GM23338 (cell line): ENCODE results near the gene DRAM2. TPM values are rescaled to one million over a fixed set of nuclear protein-coding genes. Genes with fewer than 3 reads are reported as not detected.

Experiments
- ATAC-seq: fragments of 200-7000 bp; cut with Tn5 transposase; 3 replicates; pipeline ENCODE4 v1.9.1; 2020
- DNase-seq: peaks from one replicate; pipeline ENCODE4 v3.0.0-alpha.2; 2015; ENCODE audit warnings: low spot score
- H2AFZ ChIP-seq: fragments of 200-600 bp; sonication (generic); 2 replicates; pipeline ENCODE4 v1.8.0; 2016; ENCODE audit warnings: antibody characterized with exemption, mild to moderate bottlenecking, moderate library complexity
- H3F3A ChIP-seq: fragments of 200-600 bp; sonication (generic); replicated peaks from 2 replicates; pipeline ENCODE4 v1.8.0; 2017; ENCODE audit warnings: antibody characterized with exemption, mixed run types, low read depth
- H3K27ac ChIP-seq: fragments of 200-600 bp; sonication (generic); 2 replicates; pipeline ENCODE4 v1.6.1; 2016; ENCODE audit warnings: low read depth
- H3K27me3 ChIP-seq: fragments of 200-600 bp; sonication (generic); 2 replicates; pipeline ENCODE4 v1.8.0; 2016; ENCODE audit warnings: mild to moderate bottlenecking, mixed run types, moderate library complexity; ENCODE audit not compliant: insufficient read depth
- H3K36me3 ChIP-seq: fragments of 200-600 bp; sonication (generic); 2 replicates; pipeline ENCODE4 v1.8.0; 2016; ENCODE audit warnings: mild to moderate bottlenecking; ENCODE audit not compliant: insufficient read depth
- H3K4me1 ChIP-seq: fragments of 200-600 bp; sonication (generic); 2 replicates; pipeline ENCODE4 v1.8.0; 2016; ENCODE audit warnings: mild to moderate bottlenecking, moderate library complexity; ENCODE audit not compliant: insufficient read depth
- H3K4me2 ChIP-seq: fragments of 200-600 bp; sonication (generic); 2 replicates; pipeline ENCODE4 v1.7.1; 2017; ENCODE audit warnings: mixed run types
- H3K4me3 ChIP-seq: fragments of 200-600 bp; sonication (generic); 2 replicates; pipeline ENCODE4 v1.6.1; 2016; ENCODE audit warnings: mixed run types
- H3K79me2 ChIP-seq: fragments of 200-600 bp; sonication (generic); replicated peaks from 2 replicates; pipeline ENCODE4 v1.8.0; 2017; ENCODE audit warnings: mild to moderate bottlenecking; ENCODE audit not compliant: insufficient read depth
- H3K9me2 ChIP-seq: fragments of 200-600 bp; sonication (generic); 2 replicates; pipeline ENCODE4 v1.8.0; 2017; ENCODE audit not compliant: insufficient read depth
- H4K20me1 ChIP-seq: fragments of 200-600 bp; sonication (generic); replicated peaks from 2 replicates; pipeline ENCODE4 v1.8.0; 2017; ENCODE audit warnings: mild to moderate bottlenecking; ENCODE audit not compliant: insufficient read depth
- H3K27ac Mint-ChIP-seq: 2 replicates; pipeline ENCODE4 v1.8.0; 2020; ENCODE audit warnings: inconsistent platforms, mild to moderate bottlenecking, moderate library complexity, mixed read lengths
- H3K27me3 Mint-ChIP-seq: 3 replicates; pipeline ENCODE4 v1.8.0; 2022; ENCODE audit warnings: low read depth, mild to moderate bottlenecking, moderate library complexity, mixed read lengths, inconsistent platforms; ENCODE audit not compliant: insufficient read depth, poor library complexity
- H3K36me3 Mint-ChIP-seq: 3 replicates; pipeline ENCODE4 v1.8.0; 2021; ENCODE audit warnings: low read depth, mild to moderate bottlenecking, inconsistent platforms, moderate library complexity, mixed read lengths
- H3K4me1 Mint-ChIP-seq: 3 replicates; pipeline ENCODE4 v1.8.0; 2020; ENCODE audit warnings: mild to moderate bottlenecking, inconsistent platforms, mixed read lengths
- H3K4me3 Mint-ChIP-seq: 3 replicates; pipeline ENCODE4 v1.8.0; 2021; ENCODE audit warnings: moderate library complexity, mild to moderate bottlenecking, inconsistent platforms, mixed read lengths
- H3K9me3 Mint-ChIP-seq: 3 replicates; pipeline ENCODE4 v1.8.0; 2020; ENCODE audit warnings: moderate library complexity, mild to moderate bottlenecking, inconsistent platforms, mixed read lengths
- CREB1 ChIP-seq: fragments of 250-450 bp; sonication (Bioruptor Pico); IDR thresholded peaks from 2 replicates; pipeline ENCODE4 v1.5.0; 2020; ENCODE audit warnings: low read depth, mild to moderate bottlenecking, moderate library complexity
- EZH2 ChIP-seq: fragments of 200-600 bp; sonication (generic); IDR thresholded peaks from one replicate; pipeline ENCODE4 v1.8.0; 2017; ENCODE audit warnings: antibody characterized with exemption, mild to moderate bottlenecking, low read depth; ENCODE audit not compliant: unreplicated experiment
- EZH2phosphoT487 ChIP-seq: fragments of 200-600 bp; sonication (generic); IDR thresholded peaks from one replicate; pipeline ENCODE4 v1.8.1; 2018; ENCODE audit warnings: antibody characterized with exemption; ENCODE audit not compliant: unreplicated experiment
- JUNB ChIP-seq: IDR thresholded peaks from one replicate; pipeline ENCODE4 v1.6.1; 2016; ENCODE audit warnings: antibody characterized with exemption; ENCODE audit not compliant: unreplicated experiment
- NANOG ChIP-seq: IDR thresholded peaks from 2 replicates; pipeline ENCODE4 v1.6.1; 2016; ENCODE audit warnings: antibody characterized with exemption, borderline replicate concordance
- POLR2AphosphoS5 ChIP-seq: IDR thresholded peaks from 2 replicates; pipeline ENCODE4 v1.6.1; 2016; ENCODE audit warnings: antibody characterized with exemption, low read depth
- ZNF114 ChIP-seq: fragments of 250-450 bp; sonication (Bioruptor Pico); IDR thresholded peaks from 2 replicates; pipeline ENCODE4 v1.5.0; 2020; ENCODE audit warnings: mild to moderate bottlenecking, moderate library complexity
- ZNF331 ChIP-seq: fragments of 250-450 bp; sonication (Bioruptor Pico); IDR thresholded peaks from 2 replicates; pipeline ENCODE4 v1.5.0; 2020; ENCODE audit warnings: low read depth, mild to moderate bottlenecking, moderate library complexity
- polyA plus RNA-seq: library from polyadenylated mRNA; unstranded; fragments of >200 nt; fragmentation: Nextera tagmentation; extraction: Ambion mirVana; gene quantifications from 2 replicates; pipeline ENCODE4 v1.2.1, GENCODE V29; 2016
- total RNA-seq: library from RNA; depleted of rRNA; stranded (reverse); fragments of >200 nt; shearing (Covaris generic); gene quantifications from 2 replicates; pipeline ENCODE4 v1.2.3, GENCODE V29; 2014
- TF ChIP-seq, protein P1 (sequence below): IDR thresholded peaks from 2 replicates; pipeline ENCODE4 v1.6.1; 2016; ENCODE audit warnings: antibody characterized with exemption
- TF ChIP-seq, protein P2 (sequence below): IDR thresholded peaks from one replicate; pipeline ENCODE4 v1.6.1; 2018; ENCODE audit warnings: antibody characterized with exemption; ENCODE audit not compliant: unreplicated experiment

The DRAM2 gene
- total and polyA plus RNA-seq, 2 experiments from 2014 or later = 22.9 to 45.9 TPM

DNA sequence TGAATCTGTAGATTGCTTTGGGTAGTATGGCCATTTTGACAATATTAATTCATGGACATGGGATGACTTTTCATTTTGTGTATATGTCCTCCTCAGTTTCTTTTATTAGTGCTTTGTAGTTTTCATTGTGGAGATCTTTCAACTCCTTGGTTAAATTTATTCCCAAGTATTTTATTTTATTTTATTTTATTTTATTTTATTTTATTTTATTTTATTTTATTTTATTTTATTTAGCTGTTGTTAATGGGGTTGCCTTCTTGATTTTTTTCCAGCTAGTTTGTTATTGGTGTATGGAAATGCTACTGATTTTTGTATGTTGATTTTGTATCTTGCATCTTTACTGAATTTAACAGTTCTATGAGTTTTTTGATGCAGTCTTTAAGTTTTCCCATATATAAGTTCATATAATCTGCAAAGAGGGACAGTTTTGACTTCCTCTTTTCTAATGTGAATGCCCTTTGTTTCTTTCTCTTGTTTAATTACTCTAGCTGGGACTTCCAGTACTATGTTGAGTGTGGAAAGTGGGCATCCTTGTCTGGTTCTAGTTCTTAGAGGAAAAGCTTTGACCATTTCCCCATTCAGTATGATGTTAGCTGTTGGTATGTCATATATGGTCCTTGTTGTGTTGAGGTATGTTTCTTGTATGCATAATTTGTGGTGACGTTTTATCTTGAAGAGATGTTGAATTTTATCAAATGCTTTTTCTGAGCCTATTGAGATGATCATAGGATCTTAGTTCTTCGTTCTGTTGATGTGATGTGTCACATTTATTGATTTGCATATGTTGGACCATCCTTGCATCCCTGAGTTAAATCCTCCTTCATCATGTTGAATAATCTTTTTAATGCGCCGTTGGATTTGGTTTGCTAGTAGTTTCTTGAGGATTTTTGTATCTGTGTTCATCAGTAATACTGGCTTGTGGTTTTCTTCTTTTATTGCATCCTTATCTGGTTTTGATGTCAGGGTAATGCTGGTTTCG, 14.4 kb upstream of the DRAM2 start:
- Mint-ChIP-seq H3K9me3 (no peaks in the 10 kb centered on the region), H3K36me3 (peaks cover 37% of the 10 kb centered on the region), H3K4me1 (no peaks in the 10 kb centered on the region), H3K27me3 (peaks cover 2% of the 10 kb centered on the region), H3K4me3 (no peak overlapping the region), H3K27ac (no peak overlapping the region)
- H3K4me1 ChIP-seq = no peaks in the 10 kb centered on the region
- no peak overlapping the region for H3K4me3 ChIP-seq
- H4K20me1 ChIP-seq = peaks cover 19% of the 10 kb centered on the region; the same call in 1 of the 2 replicates
- H3K79me2 ChIP-seq = peaks cover 70% of the 10 kb centered on the region
- H2AFZ ChIP-seq = no peak overlapping the region
- H3K27ac ChIP-seq = no peak overlapping the region
- DNase-seq = no peak
- no peak overlapping the region for H3K4me2 ChIP-seq
- TF ChIP-seq POLR2AphosphoS5 = no peak
- no peak for ATAC-seq
- no peaks in the 10 kb centered on the region for H3F3A ChIP-seq
- no peaks in the 10 kb centered on the region for H3K27me3 ChIP-seq
- H3K36me3 ChIP-seq = peaks cover 9% of the 10 kb centered on the region; the same call in 1 of the 2 replicates
- no peaks in the 10 kb centered on the region for H3K9me2 ChIP-seq

DNA sequence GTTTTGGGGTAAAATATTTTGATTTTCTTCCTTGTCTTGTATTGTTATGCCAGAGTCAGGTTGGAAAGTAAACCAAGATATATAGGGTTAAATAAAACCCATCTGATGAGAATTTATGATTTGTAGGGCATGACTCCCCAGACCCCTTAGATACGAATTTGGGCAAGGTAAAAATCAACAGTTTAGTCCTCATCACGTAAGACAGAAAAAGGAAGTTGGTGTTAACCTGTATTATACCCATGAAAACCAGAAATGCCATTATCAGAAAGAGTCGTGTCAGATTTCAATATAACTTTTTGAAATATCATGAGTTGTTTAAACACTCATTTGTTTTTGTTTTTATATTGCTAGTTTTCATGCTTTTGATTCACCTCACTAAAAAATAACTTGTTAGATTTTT, 11.9 kb upstream of the DRAM2 start:
- H3F3A ChIP-seq = no peaks in the 10 kb centered on the region
- H3K27me3 ChIP-seq = no peaks in the 10 kb centered on the region
- no peak overlapping the region for H3K4me3 ChIP-seq
- H2AFZ ChIP-seq = no peak overlapping the region
- Mint-ChIP-seq H3K9me3 (no peaks in the 10 kb centered on the region), H3K27ac (no peak overlapping the region), H3K36me3 (peaks cover 46% of the 10 kb centered on the region), H3K27me3 (peaks cover 2% of the 10 kb centered on the region), H3K4me3 (no peak overlapping the region), H3K4me1 (no peaks in the 10 kb centered on the region)
- TF ChIP-seq POLR2AphosphoS5 (no peak), CREB1 (CRISPR knock-in tag) (no peak), EZH2phosphoT487 (no peak), NANOG (no peak), ZNF331 (no peak)
- TF ChIP-seq, protein P1, sequence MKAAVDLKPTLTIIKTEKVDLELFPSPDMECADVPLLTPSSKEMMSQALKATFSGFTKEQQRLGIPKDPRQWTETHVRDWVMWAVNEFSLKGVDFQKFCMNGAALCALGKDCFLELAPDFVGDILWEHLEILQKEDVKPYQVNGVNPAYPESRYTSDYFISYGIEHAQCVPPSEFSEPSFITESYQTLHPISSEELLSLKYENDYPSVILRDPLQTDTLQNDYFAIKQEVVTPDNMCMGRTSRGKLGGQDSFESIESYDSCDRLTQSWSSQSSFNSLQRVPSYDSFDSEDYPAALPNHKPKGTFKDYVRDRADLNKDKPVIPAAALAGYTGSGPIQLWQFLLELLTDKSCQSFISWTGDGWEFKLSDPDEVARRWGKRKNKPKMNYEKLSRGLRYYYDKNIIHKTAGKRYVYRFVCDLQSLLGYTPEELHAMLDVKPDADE = no peak
- no peak for DNase-seq
- peaks cover 70% of the 10 kb centered on the region for H3K79me2 ChIP-seq
- peaks cover 21% of the 10 kb centered on the region; the same call in 1 of the 2 replicates for H3K36me3 ChIP-seq
- H3K4me2 ChIP-seq = no peak overlapping the region
- ATAC-seq = no peak
- no peaks in the 10 kb centered on the region for H3K9me2 ChIP-seq
- no peak overlapping the region for H3K27ac ChIP-seq
- peaks cover 20% of the 10 kb centered on the region for H4K20me1 ChIP-seq
- no peaks in the 10 kb centered on the region for H3K4me1 ChIP-seq

DNA sequence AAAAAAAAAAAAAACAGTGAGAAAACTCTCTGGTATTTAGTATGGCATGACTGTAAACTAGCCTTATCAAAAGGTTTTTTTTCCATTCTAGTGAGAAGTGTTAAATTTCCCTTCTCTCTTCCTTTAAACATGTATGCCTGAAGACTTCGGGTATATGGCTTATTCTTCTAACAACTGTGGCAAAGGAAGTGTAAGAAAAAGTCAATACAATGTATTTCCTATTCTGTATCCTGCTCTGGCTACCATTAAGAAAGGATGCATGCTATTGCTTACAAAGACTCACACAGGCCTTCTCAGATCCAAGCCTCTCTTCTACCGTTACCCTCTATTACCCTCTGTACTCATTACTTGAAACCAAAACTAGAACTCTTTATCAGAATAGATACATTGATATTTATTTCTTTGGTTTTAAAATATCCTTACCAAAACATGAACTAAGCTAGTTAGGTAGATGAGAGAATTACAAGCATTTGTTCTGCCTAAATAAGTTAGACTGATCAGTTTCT, 8.5 kb upstream of the DRAM2 start:
- no peak overlapping the region for H3K4me2 ChIP-seq
- no peak for ATAC-seq
- peaks cover 5% of the 10 kb centered on the region for H3K4me1 ChIP-seq
- H4K20me1 ChIP-seq = peaks cover 5% of the 10 kb centered on the region
- H3K27ac ChIP-seq = no peak overlapping the region
- H3K4me3 ChIP-seq = no peak overlapping the region
- Mint-ChIP-seq H3K9me3 (no peaks in the 10 kb centered on the region), H3K27me3 (peaks cover 2% of the 10 kb centered on the region), H3K36me3 (peaks cover 41% of the 10 kb centered on the region), H3K4me1 (peaks cover 5% of the 10 kb centered on the region), H3K27ac (no peak overlapping the region), H3K4me3 (no peak overlapping the region)
- H3F3A ChIP-seq = no peaks in the 10 kb centered on the region
- no peaks in the 10 kb centered on the region for H3K27me3 ChIP-seq
- no peaks in the 10 kb centered on the region for H3K9me2 ChIP-seq
- H3K79me2 ChIP-seq = peaks cover 70% of the 10 kb centered on the region
- no peak overlapping the region for H2AFZ ChIP-seq
- DNase-seq = no peak
- peaks cover 17% of the 10 kb centered on the region; the same call in 1 of the 2 replicates for H3K36me3 ChIP-seq
- TF ChIP-seq JUNB (no peak), CREB1 (CRISPR knock-in tag) (no peak), ZNF114 (CRISPR knock-in tag) (no peak), EZH2phosphoT487 (no peak), EZH2 (no peak), ZNF331 (no peak)
- TF ChIP-seq, protein P2, sequence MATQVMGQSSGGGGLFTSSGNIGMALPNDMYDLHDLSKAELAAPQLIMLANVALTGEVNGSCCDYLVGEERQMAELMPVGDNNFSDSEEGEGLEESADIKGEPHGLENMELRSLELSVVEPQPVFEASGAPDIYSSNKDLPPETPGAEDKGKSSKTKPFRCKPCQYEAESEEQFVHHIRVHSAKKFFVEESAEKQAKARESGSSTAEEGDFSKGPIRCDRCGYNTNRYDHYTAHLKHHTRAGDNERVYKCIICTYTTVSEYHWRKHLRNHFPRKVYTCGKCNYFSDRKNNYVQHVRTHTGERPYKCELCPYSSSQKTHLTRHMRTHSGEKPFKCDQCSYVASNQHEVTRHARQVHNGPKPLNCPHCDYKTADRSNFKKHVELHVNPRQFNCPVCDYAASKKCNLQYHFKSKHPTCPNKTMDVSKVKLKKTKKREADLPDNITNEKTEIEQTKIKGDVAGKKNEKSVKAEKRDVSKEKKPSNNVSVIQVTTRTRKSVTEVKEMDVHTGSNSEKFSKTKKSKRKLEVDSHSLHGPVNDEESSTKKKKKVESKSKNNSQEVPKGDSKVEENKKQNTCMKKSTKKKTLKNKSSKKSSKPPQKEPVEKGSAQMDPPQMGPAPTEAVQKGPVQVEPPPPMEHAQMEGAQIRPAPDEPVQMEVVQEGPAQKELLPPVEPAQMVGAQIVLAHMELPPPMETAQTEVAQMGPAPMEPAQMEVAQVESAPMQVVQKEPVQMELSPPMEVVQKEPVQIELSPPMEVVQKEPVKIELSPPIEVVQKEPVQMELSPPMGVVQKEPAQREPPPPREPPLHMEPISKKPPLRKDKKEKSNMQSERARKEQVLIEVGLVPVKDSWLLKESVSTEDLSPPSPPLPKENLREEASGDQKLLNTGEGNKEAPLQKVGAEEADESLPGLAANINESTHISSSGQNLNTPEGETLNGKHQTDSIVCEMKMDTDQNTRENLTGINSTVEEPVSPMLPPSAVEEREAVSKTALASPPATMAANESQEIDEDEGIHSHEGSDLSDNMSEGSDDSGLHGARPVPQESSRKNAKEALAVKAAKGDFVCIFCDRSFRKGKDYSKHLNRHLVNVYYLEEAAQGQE = no peak
- TF ChIP-seq, protein P1 = no peak
